Measurements from ENCODE around the gene MRPS30.

MRPS30 gene

GRCh38 chr5:44844744-44845143 lies 36.0 kb downstream of the MRPS30 start:
- Histone ChIP-seq H2AFZ (ENCODE audit: low read depth, low read length) (no peak overlapping the region), H3K9me3 (ENCODE audit: insufficient read depth, low read length) (no peaks in the 10 kb centered on the region)

GRCh38 chr5:44845777-44846176 lies 37.0 kb downstream of the MRPS30 start:
- no peaks in the 10 kb centered on the region for H4K20me1 ChIP-seq (ENCODE audit: insufficient read depth, low read length)
- no peaks in the 10 kb centered on the region for H3K4me1 ChIP-seq (ENCODE audit: low read length)
- TF ChIP-seq EZH2phosphoT487 (IDR thresholded peaks at IDR 0.05; ENCODE audit: low read depth) (no peak), CTCF (IDR thresholded peaks at IDR 0.05; ENCODE audit: low read depth, low read length) (no peak)
- H3K9me3 ChIP-seq (ENCODE audit: insufficient read depth, low read length): no peaks in the 10 kb centered on the region
- H3K4me2 ChIP-seq (ENCODE audit: low read length): no peak overlapping the region
- H3K9ac ChIP-seq (ENCODE audit: low read length): no peak overlapping the region
- no peaks in the 10 kb centered on the region for H3K27me3 ChIP-seq (ENCODE audit: low read depth, low read length)
- H3K79me2 ChIP-seq (ENCODE audit: low read length): no peaks in the 10 kb centered on the region
- H3K27ac ChIP-seq (ENCODE audit: low read length): no peak overlapping the region
- no peak overlapping the region for H2AFZ ChIP-seq (ENCODE audit: low read depth, low read length)
- no peak overlapping the region for H3K4me3 ChIP-seq (ENCODE audit: low read length)
- no peaks in the 10 kb centered on the region for H3K36me3 ChIP-seq (replicated peaks; ENCODE audit: low read depth, low read length)

More at GRCh38 chr5:44844744-44845143, 36.0 kb downstream of the MRPS30 start:
- H3K9ac ChIP-seq (ENCODE audit: low read length): no peak overlapping the region
- H3K27ac ChIP-seq (ENCODE audit: low read length): no peak overlapping the region
- H3K27me3 ChIP-seq (ENCODE audit: low read depth, low read length): no peaks in the 10 kb centered on the region
- H3K4me3 ChIP-seq (ENCODE audit: low read length): no peak overlapping the region
- no peak overlapping the region for H3K4me2 ChIP-seq (ENCODE audit: low read length)
- no peaks in the 10 kb centered on the region for H3K79me2 ChIP-seq (ENCODE audit: low read length)
- H3K4me1 ChIP-seq (ENCODE audit: low read length): no peaks in the 10 kb centered on the region
- H4K20me1 ChIP-seq (ENCODE audit: insufficient read depth, low read length): no peaks in the 10 kb centered on the region
- TF ChIP-seq CTCF (IDR thresholded peaks at IDR 0.05; ENCODE audit: low read depth, low read length) (no peak), EZH2phosphoT487 (IDR thresholded peaks at IDR 0.05; ENCODE audit: low read depth) (no peak)
- H3K36me3 ChIP-seq (replicated peaks; ENCODE audit: low read depth, low read length): peaks cover 4% of the 10 kb centered on the region

- H3K9me3 ChIP-seq (ENCODE audit: insufficient read depth, low read length): no peaks in the 10 kb centered on the region
- H3K36me3 ChIP-seq (replicated peaks; ENCODE audit: low read depth, low read length): no peaks in the 10 kb centered on the region
- H2AFZ ChIP-seq (ENCODE audit: low read depth, low read length): no peak overlapping the region
- no peaks in the 10 kb centered on the region for H4K20me1 ChIP-seq (ENCODE audit: insufficient read depth, low read length)
- H3K4me2 ChIP-seq (ENCODE audit: low read length): no peak overlapping the region
- H3K79me2 ChIP-seq (ENCODE audit: low read length): no peaks in the 10 kb centered on the region
- no peaks in the 10 kb centered on the region for H3K4me1 ChIP-seq (ENCODE audit: low read length)
- H3K27ac ChIP-seq (ENCODE audit: low read length): no peak overlapping the region
- TF ChIP-seq EZH2phosphoT487 (IDR thresholded peaks at IDR 0.05; ENCODE audit: low read depth): no peak
- TF ChIP-seq CTCF (IDR thresholded peaks at IDR 0.05; ENCODE audit: low read depth, low read length): no peak
- H3K9ac ChIP-seq (ENCODE audit: low read length): no peak overlapping the region
- H3K4me3 ChIP-seq (ENCODE audit: low read length): no peak overlapping the region
- H3K27me3 ChIP-seq (ENCODE audit: low read depth, low read length): no peaks in the 10 kb centered on the region
Measured at GRCh38 chr5:44847206-44847852, 38.6 kb downstream of the MRPS30 start.

- TF ChIP-seq EZH2phosphoT487 (IDR thresholded peaks at IDR 0.05; ENCODE audit: low read depth) (no peak), CTCF (IDR thresholded peaks at IDR 0.05; ENCODE audit: low read depth, low read length) (no peak)
- H2AFZ ChIP-seq (ENCODE audit: low read depth, low read length): no peak overlapping the region
- H3K27ac ChIP-seq (ENCODE audit: low read length): no peak overlapping the region
- no peaks in the 10 kb centered on the region for H3K79me2 ChIP-seq (ENCODE audit: low read length)
- peaks cover 14% of the 10 kb centered on the region for H3K4me1 ChIP-seq (ENCODE audit: low read length)
- H3K9me3 ChIP-seq (ENCODE audit: insufficient read depth, low read length): no peaks in the 10 kb centered on the region
- H4K20me1 ChIP-seq (ENCODE audit: insufficient read depth, low read length): no peaks in the 10 kb centered on the region
- H3K4me3 ChIP-seq (ENCODE audit: low read length): no peak overlapping the region
- H3K27me3 ChIP-seq (ENCODE audit: low read depth, low read length): no peaks in the 10 kb centered on the region
- no peak overlapping the region for H3K4me2 ChIP-seq (ENCODE audit: low read length)
- H3K36me3 ChIP-seq (replicated peaks; ENCODE audit: low read depth, low read length): no peaks in the 10 kb centered on the region
- H3K9ac ChIP-seq (ENCODE audit: low read length): no peak overlapping the region
Measured at GRCh38 chr5:44860267-44860666, 51.5 kb downstream of the MRPS30 start.
